ENCODE measurements around the gene BAX.

The BAX gene

GRCh38 chr19:48988860-48989259 lies 34.2 kb downstream of the BAX start:
- DNase-seq = no peak

GRCh38 chr19:48989701-48990291 lies 35.1 kb downstream of the BAX start:
- no peak for DNase-seq

- no peak for DNase-seq
Measured at GRCh38 chr19:48990400-48990799, 35.7 kb downstream of the BAX start.

- DNase-seq = no peak
Measured at GRCh38 chr19:48991011-48991609, 36.4 kb downstream of the BAX start.

- DNase-seq = no peak
Measured at GRCh38 chr19:48991873-48992580, 37.4 kb downstream of the BAX start.

- DNase-seq = no peak
Measured at GRCh38 chr19:48992581-48993174, 38.0 kb downstream of the BAX start.

GRCh38 chr19:48993175-48994034 lies 38.7 kb downstream of the BAX start, which contains the start of the genes GYS1 and RUVBL2:
Gene GYS1 (minus strand): TSS chr19:48993309. CDS start chr19:48993112, 197 bp downstream.
Gene RUVBL2 (plus strand): TSS chr19:48993887. CDS start chr19:48993912, 25 bp downstream.
- DNase-seq = peak; percentile 99

- DNase-seq = no peak
Measured at GRCh38 chr19:48994035-48994386, 39.3 kb downstream of the BAX start.

- no peak for DNase-seq
Measured at GRCh38 chr19:48997972-48998371, 43.3 kb downstream of the BAX start.

- no peak for DNase-seq
Measured at GRCh38 chr19:48999481-49000325, 45.0 kb downstream of the BAX start.

GRCh38 chr19:49004133-49004532 lies 49.5 kb downstream of the BAX start:
- no peak for DNase-seq

- DNase-seq = no peak
Measured at GRCh38 chr19:49004964-49005614, 50.4 kb downstream of the BAX start.

- DNase-seq = no peak
Measured at GRCh38 chr19:49006905-49007304, 52.2 kb downstream of the BAX start.

- DNase-seq = no peak
Measured at GRCh38 chr19:49009828-49010227, 55.2 kb downstream of the BAX start.

- no peak for DNase-seq
Measured at GRCh38 chr19:49010453-49010852, 55.8 kb downstream of the BAX start.

GRCh38 chr19:49011194-49011593 lies 56.5 kb downstream of the BAX start:
- DNase-seq = no peak

All from NCI-H2029 (cell line).